ENCODE data around the gene OPCML.

DNA sequence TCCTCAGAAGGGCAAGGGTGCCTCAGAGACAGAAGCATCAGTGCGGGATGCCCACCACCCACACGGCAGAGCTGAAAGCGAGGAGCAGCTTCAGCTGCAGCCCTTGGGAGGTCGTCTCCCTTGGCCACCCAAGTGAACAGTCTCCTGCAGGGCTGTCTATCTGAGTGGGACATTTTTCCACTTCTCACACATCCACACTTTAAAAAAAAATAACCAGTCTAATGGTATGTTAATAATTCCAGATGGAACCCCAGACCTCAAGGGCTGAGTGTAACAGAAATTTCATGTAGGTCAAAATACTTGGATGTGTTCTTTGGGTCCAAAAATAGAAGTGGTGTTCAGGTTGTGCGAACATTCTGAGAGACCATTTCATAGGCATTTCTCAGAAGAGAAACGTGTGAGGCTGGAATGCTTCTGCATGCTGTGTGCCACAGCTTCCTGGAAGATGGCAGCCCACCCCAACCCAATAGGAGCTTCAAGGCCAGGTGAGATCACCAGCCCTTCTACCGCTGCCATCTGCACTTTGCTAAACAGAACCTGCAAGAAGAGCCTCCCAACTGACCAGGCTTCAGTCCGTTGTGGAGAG lies 623.2 kb downstream of the OPCML start:
- TF ChIP-seq CTCF (IDR thresholded peaks at IDR 0.05; ENCODE audit: insufficient read depth, low read length): no peak
- no peak for TF ChIP-seq REST (IDR thresholded peaks at IDR 0.05; ENCODE audit: insufficient replicate concordance, low read depth)
- no peak for TF ChIP-seq POLR2AphosphoS5 (IDR thresholded peaks at IDR 0.05; ENCODE audit: low read depth)
- no peak for TF ChIP-seq GABPA (IDR thresholded peaks at IDR 0.05; ENCODE audit: low read depth)

All from HL-60 (cell line).